MM.1S (cell line): Measurements from ENCODE around the gene PLCB1.

ENCODE experiments used
- DNase-seq: peaks from one replicate; pipeline ENCODE4 v3.0.0-alpha.2; 2015
- H2AFZ ChIP-seq: fragments of 300-600 bp; sonication (generic); 2 replicates; pipeline ENCODE4 v1.6.0; 2016; ENCODE audit warnings: antibody characterized with exemption, low read length
- H3F3A ChIP-seq: fragments of 300-600 bp; sonication (generic); 2 replicates; pipeline ENCODE4 v1.6.1; 2016; ENCODE audit warnings: mild to moderate bottlenecking, antibody characterized with exemption, low read length, moderate library complexity, mixed read lengths; ENCODE audit not compliant: insufficient read depth
- H3K27ac ChIP-seq: fragments of 300-600 bp; sonication (generic); 2 replicates; pipeline ENCODE4 v1.5.1; 2016; ENCODE audit warnings: mild to moderate bottlenecking, low read length
- H3K27me3 ChIP-seq: fragments of 300-600 bp; sonication (generic); replicated peaks from 2 replicates; pipeline ENCODE4 v1.6.0; 2016; ENCODE audit warnings: low read length; ENCODE audit not compliant: insufficient read depth
- H3K36me3 ChIP-seq: fragments of 300-600 bp; sonication (generic); replicated peaks from 2 replicates; pipeline ENCODE4 v1.6.1; 2016; ENCODE audit warnings: mild to moderate bottlenecking, low read length, mixed read lengths; ENCODE audit not compliant: insufficient read depth
- H3K4me1 ChIP-seq: fragments of 300-600 bp; sonication (generic); 2 replicates; pipeline ENCODE4 v1.6.1; 2016; ENCODE audit warnings: low read length, mixed read lengths
- H3K4me2 ChIP-seq: fragments of 300-600 bp; sonication (generic); 2 replicates; pipeline ENCODE4 v1.6.0; 2016; ENCODE audit warnings: low read depth, low read length
- H3K4me3 ChIP-seq: fragments of 300-600 bp; sonication (generic); 2 replicates; pipeline ENCODE4 v1.5.1; 2016; ENCODE audit warnings: low read length, mixed read lengths
- H3K79me2 ChIP-seq: fragments of 300-600 bp; sonication (generic); 2 replicates; pipeline ENCODE4 v1.6.1; 2016; ENCODE audit warnings: mixed run types, low read length, mixed read lengths
- H3K9ac ChIP-seq: fragments of 300-600 bp; sonication (generic); 2 replicates; pipeline ENCODE4 v1.6.1; 2016; ENCODE audit warnings: low read length, mixed read lengths
- H3K9me2 ChIP-seq: fragments of 300-600 bp; sonication (generic); replicated peaks from 2 replicates; pipeline ENCODE4 v1.6.1; 2016; ENCODE audit warnings: mild to moderate bottlenecking, low read length, mixed read lengths; ENCODE audit not compliant: insufficient read depth
- H3K9me3 ChIP-seq: fragments of 300-600 bp; sonication (generic); replicated peaks from 2 replicates; pipeline ENCODE4 v1.6.1; 2016; ENCODE audit warnings: mild to moderate bottlenecking, low read length, mixed read lengths; ENCODE audit not compliant: insufficient read depth
- H4K20me1 ChIP-seq: fragments of 300-600 bp; sonication (generic); 2 replicates; pipeline ENCODE4 v1.6.1; 2016; ENCODE audit warnings: mild to moderate bottlenecking, low read length, moderate library complexity, mixed read lengths; ENCODE audit not compliant: insufficient read depth
- CTCF ChIP-seq: fragments of 300-600 bp; sonication (generic); IDR thresholded peaks from 2 replicates; pipeline ENCODE4 v1.5.1; 2016; ENCODE audit warnings: antibody characterized with exemption, low read length, mixed read lengths
- EZH2 ChIP-seq: fragments of 300-600 bp; sonication (generic); optimal IDR thresholded peaks from 2 replicates; pipeline ENCODE3; 2017; ENCODE audit warnings: low read depth, mild to moderate bottlenecking, antibody characterized with exemption, low read length, mixed read lengths
- EZH2phosphoT487 ChIP-seq: fragments of 300-600 bp; sonication (generic); IDR thresholded peaks from 2 replicates; pipeline ENCODE4 v1.6.1; 2018; ENCODE audit warnings: antibody characterized with exemption, low read length

PLCB1 gene

GRCh38 chr20:8930726-8931125, 798.7 kb downstream of the PLCB1 start:
- no peak overlapping the region for H2AFZ ChIP-seq
- H3K9ac ChIP-seq = no peak overlapping the region
- TF ChIP-seq CTCF (no peak), EZH2 (no peak), EZH2phosphoT487 (no peak)
- H4K20me1 ChIP-seq = no peaks in the 10 kb centered on the region
- H3K36me3 ChIP-seq = no peaks in the 10 kb centered on the region
- H3K27ac ChIP-seq = no peak overlapping the region
- no peaks in the 10 kb centered on the region for H3K9me2 ChIP-seq
- H3K27me3 ChIP-seq = no peaks in the 10 kb centered on the region
- H3K4me2 ChIP-seq = no peak overlapping the region
- H3K4me3 ChIP-seq = no peak overlapping the region
- no peaks in the 10 kb centered on the region for H3K4me1 ChIP-seq
- H3F3A ChIP-seq = no peaks in the 10 kb centered on the region
- DNase-seq = no peak
- H3K9me3 ChIP-seq = no peaks in the 10 kb centered on the region
- no peaks in the 10 kb centered on the region for H3K79me2 ChIP-seq

- Histone ChIP-seq H3F3A (no peaks in the 10 kb centered on the region), H4K20me1 (no peaks in the 10 kb centered on the region)
These were observed 800.4 kb downstream of the PLCB1 start for GRCh38 chr20:8932192-8933165.

GRCh38 chr20:8933381-8933807, 801.3 kb downstream of the PLCB1 start:
- no peak overlapping the region for H3K9ac ChIP-seq
- no peaks in the 10 kb centered on the region for H3K9me2 ChIP-seq
- H3K4me1 ChIP-seq = no peaks in the 10 kb centered on the region
- no peaks in the 10 kb centered on the region for H3K79me2 ChIP-seq
- H2AFZ ChIP-seq = no peak overlapping the region
- H4K20me1 ChIP-seq = no peaks in the 10 kb centered on the region
- no peak overlapping the region for H3K4me3 ChIP-seq
- H3K36me3 ChIP-seq = no peaks in the 10 kb centered on the region
- no peak for DNase-seq
- no peak overlapping the region for H3K4me2 ChIP-seq
- H3F3A ChIP-seq = no peaks in the 10 kb centered on the region
- TF ChIP-seq EZH2phosphoT487 (no peak), CTCF (no peak), EZH2 (no peak)
- no peaks in the 10 kb centered on the region for H3K9me3 ChIP-seq
- H3K27ac ChIP-seq = no peak overlapping the region
- no peaks in the 10 kb centered on the region for H3K27me3 ChIP-seq

More at GRCh38 chr20:8932192-8933165, 800.4 kb downstream of the PLCB1 start:
- Histone ChIP-seq H3K4me2 (no peak overlapping the region), H3K4me3 (no peak overlapping the region), H2AFZ (no peak overlapping the region), H3K9me3 (no peaks in the 10 kb centered on the region), H3K27me3 (no peaks in the 10 kb centered on the region), H3K27ac (no peak overlapping the region), H3K36me3 (no peaks in the 10 kb centered on the region), H3K9me2 (no peaks in the 10 kb centered on the region), H3K9ac (no peak overlapping the region), H3K79me2 (no peaks in the 10 kb centered on the region), H3K4me1 (no peaks in the 10 kb centered on the region)
- TF ChIP-seq CTCF (no peak), EZH2 (no peak), EZH2phosphoT487 (no peak)
- no peak for DNase-seq
